GM12878 (cell line): ENCODE data around the gene ADK. TPM values are rescaled to one million over a fixed set of nuclear protein-coding genes. Genes with fewer than 3 reads are reported as not detected.

ENCODE experiments used
- IKZF1 ChIP-seq: fragments of 450-650 bp; conservative IDR thresholded peaks from 2 replicates; pipeline ENCODE4 v1.6.1; 2017; ENCODE audit warnings: antibody characterized with exemption, mild to moderate bottlenecking
- IKZF2 ChIP-seq, 2 experiments: fragments of 450-650 bp; IDR thresholded peaks; 2 replicates each; pipeline ENCODE4 v1.6.1; 2017; ENCODE audit warnings: mild to moderate bottlenecking in 2 of 2, moderate library complexity in 2 of 2
- NFYB ChIP-seq: IDR thresholded peaks from 2 replicates; pipeline ENCODE4 v1.6.1; 2011; ENCODE audit warnings: low read depth, mild to moderate bottlenecking, low read length, improper control_type of control experiment, moderate library complexity; ENCODE audit not compliant: insufficient read depth
- NR2F1 ChIP-seq: fragments of 450-650 bp; conservative IDR thresholded peaks from 2 replicates; pipeline ENCODE4 v1.6.1; 2017; ENCODE audit warnings: mild to moderate bottlenecking
- RBBP5 ChIP-seq: fragments of 200-600 bp; sonication (generic); conservative IDR thresholded peaks from 2 replicates; pipeline ENCODE4 v1.6.1; 2016
- SKIL ChIP-seq: fragments of 450-650 bp; IDR thresholded peaks from 2 replicates; pipeline ENCODE4 v1.6.1; 2017; ENCODE audit warnings: mild to moderate bottlenecking, low read depth, inconsistent platforms; ENCODE audit not compliant: poor library complexity, severe bottlenecking
- ZNF274 ChIP-seq: IDR thresholded peaks from one replicate; pipeline ENCODE4 v1.8.0; 2011; ENCODE audit not compliant: insufficient read length, insufficient read depth
- polyA plus RNA-seq, 11 experiments: library from polyadenylated mRNA; depleted of rRNA in 4 of 11; unstranded in 6 of 11; stranded (reverse) in 5 of 11; fragments of >200 nt; fragmentation: Nextera tagmentation in 4 of 11; fragmentation: Illumina TruSeq in 1 of 11; extraction: Ambion mirVana in 4 of 11; extraction: Trizol in 1 of 11; gene quantifications; 1 replicate in 1 of 11; 2 replicates in 10 of 11; pipeline versions ENCODE4 v1.2.1 to v1.2.3, GENCODE V29; 2011 to 2016; ENCODE audit warnings: inconsistent platforms in 2 of 11, missing spikeins in 2 of 11, low read depth in 1 of 11
- total RNA-seq, 4 experiments: library from RNA; depleted of rRNA in 3 of 4; stranded (reverse); fragments of >200 nt in 3 of 4; fragmentation: Illumina TruSeq in 1 of 4; extraction: Trizol in 1 of 4; gene quantifications; 2 replicates each; pipeline versions ENCODE4 v1.2.1 to v1.2.3, GENCODE V29; 2013 to 2021
- TF ChIP-seq, protein P1 (sequence below): fragments of 150-350 bp; IDR thresholded peaks from 2 replicates; pipeline ENCODE4 v1.6.1; 2014; ENCODE audit warnings: mild to moderate bottlenecking, low read depth, low read length
- TF ChIP-seq, protein P2 (sequence below): fragments of 450-650 bp; formaldehyde crosslinking; IDR thresholded peaks from 2 replicates; pipeline ENCODE4 v1.4.0; 2020; ENCODE audit warnings: mild to moderate bottlenecking, moderate library complexity

ADK gene
- total and polyA plus RNA-seq, 10 of the 15 experiments (the other 5 are each of a cell fraction or from before 2014, with no cell fraction given) = 42.0 to 151 (median 81.6) TPM

- TF ChIP-seq SKIL = no peak
- TF ChIP-seq IKZF2 (IDR thresholded peaks at IDR 0.05) = no peak
- TF ChIP-seq ZNF274 = no peak
- no peak for TF ChIP-seq RBBP5
- TF ChIP-seq, protein P1, sequence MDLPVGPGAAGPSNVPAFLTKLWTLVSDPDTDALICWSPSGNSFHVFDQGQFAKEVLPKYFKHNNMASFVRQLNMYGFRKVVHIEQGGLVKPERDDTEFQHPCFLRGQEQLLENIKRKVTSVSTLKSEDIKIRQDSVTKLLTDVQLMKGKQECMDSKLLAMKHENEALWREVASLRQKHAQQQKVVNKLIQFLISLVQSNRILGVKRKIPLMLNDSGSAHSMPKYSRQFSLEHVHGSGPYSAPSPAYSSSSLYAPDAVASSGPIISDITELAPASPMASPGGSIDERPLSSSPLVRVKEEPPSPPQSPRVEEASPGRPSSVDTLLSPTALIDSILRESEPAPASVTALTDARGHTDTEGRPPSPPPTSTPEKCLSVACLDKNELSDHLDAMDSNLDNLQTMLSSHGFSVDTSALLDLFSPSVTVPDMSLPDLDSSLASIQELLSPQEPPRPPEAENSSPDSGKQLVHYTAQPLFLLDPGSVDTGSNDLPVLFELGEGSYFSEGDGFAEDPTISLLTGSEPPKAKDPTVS = no peak
- no peak for TF ChIP-seq IKZF1
- no peak for TF ChIP-seq NFYB
- TF ChIP-seq, protein P2, sequence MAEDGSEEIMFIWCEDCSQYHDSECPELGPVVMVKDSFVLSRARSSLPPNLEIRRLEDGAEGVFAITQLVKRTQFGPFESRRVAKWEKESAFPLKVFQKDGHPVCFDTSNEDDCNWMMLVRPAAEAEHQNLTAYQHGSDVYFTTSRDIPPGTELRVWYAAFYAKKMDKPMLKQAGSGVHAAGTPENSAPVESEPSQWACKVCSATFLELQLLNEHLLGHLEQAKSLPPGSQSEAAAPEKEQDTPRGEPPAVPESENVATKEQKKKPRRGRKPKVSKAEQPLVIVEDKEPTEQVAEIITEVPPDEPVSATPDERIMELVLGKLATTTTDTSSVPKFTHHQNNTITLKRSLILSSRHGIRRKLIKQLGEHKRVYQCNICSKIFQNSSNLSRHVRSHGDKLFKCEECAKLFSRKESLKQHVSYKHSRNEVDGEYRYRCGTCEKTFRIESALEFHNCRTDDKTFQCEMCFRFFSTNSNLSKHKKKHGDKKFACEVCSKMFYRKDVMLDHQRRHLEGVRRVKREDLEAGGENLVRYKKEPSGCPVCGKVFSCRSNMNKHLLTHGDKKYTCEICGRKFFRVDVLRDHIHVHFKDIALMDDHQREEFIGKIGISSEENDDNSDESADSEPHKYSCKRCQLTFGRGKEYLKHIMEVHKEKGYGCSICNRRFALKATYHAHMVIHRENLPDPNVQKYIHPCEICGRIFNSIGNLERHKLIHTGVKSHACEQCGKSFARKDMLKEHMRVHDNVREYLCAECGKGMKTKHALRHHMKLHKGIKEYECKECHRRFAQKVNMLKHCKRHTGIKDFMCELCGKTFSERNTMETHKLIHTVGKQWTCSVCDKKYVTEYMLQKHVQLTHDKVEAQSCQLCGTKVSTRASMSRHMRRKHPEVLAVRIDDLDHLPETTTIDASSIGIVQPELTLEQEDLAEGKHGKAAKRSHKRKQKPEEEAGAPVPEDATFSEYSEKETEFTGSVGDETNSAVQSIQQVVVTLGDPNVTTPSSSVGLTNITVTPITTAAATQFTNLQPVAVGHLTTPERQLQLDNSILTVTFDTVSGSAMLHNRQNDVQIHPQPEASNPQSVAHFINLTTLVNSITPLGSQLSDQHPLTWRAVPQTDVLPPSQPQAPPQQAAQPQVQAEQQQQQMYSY (CRISPR knock-in tag) = no peak
- no peak for TF ChIP-seq NR2F1
Observed at GRCh38 chr10:74521526-74521925, 370.5 kb downstream of the ADK start (continued).
